WTC11 (cell line): ENCODE results near the gene PRDM1. TPM values are rescaled to one million over a fixed set of nuclear protein-coding genes. Genes with fewer than 3 reads are reported as not detected.

ENCODE experiments used
- ATAC-seq: fragments of 200-7000 bp; cut with Tn5 transposase; 2 replicates; pipeline ENCODE4 v1.10.0; 2021; ENCODE audit warnings: mild to moderate bottlenecking, moderate library complexity
- CTCF ChIA-PET: fragments of 300-600 bp; sonication (Branson Sonifier 250); formaldehyde crosslinking; loops from one replicate; lab custom pipeline; 2021; ENCODE audit warnings: antibody characterized with exemption; lab: Charles Lee
- POLR2A ChIA-PET: fragments of 350-600 bp; sonication (Branson Sonifier 250); formaldehyde crosslinking; loops from one replicate; lab custom pipeline; 2021; ENCODE audit warnings: antibody characterized with exemption; lab: Charles Lee
- DNase-seq: peaks from one replicate; pipeline ENCODE4 v3.0.0; 2021; ENCODE audit warnings: low spot score
- H3K27ac Mint-ChIP-seq: 2 replicates; pipeline ENCODE4 v1.8.0; 2021; ENCODE audit warnings: mixed read lengths
- H3K27me3 Mint-ChIP-seq: 2 replicates; pipeline ENCODE4 v1.8.0; 2021; ENCODE audit warnings: low read depth, mild to moderate bottlenecking, moderate library complexity, mixed read lengths
- H3K36me3 Mint-ChIP-seq: 2 replicates; pipeline ENCODE4 v1.8.0; 2021; ENCODE audit warnings: mixed read lengths
- H3K4me1 Mint-ChIP-seq: 2 replicates; pipeline ENCODE4 v1.8.0; 2022; ENCODE audit warnings: mixed read lengths
- H3K4me3 Mint-ChIP-seq: 2 replicates; pipeline ENCODE4 v1.8.0; 2021; ENCODE audit warnings: mild to moderate bottlenecking, moderate library complexity, mixed read lengths
- H3K9me3 Mint-ChIP-seq: 2 replicates; pipeline ENCODE4 v1.8.0; 2021; ENCODE audit warnings: mixed read lengths
- AFF4 ChIP-seq: sonication (generic); formaldehyde crosslinking; IDR thresholded peaks from 2 replicates; pipeline ENCODE4 v1.8.1; 2023; ENCODE audit warnings: mild to moderate bottlenecking, missing genetic modification reagents, borderline replicate concordance
- CDX4 ChIP-seq: fragments of 250-450 bp; sonication (Bioruptor Pico); IDR thresholded peaks from 2 replicates; pipeline ENCODE4 v1.9.0; 2021; ENCODE audit warnings: moderate library complexity, mild to moderate bottlenecking, inconsistent platforms, borderline replicate concordance
- CREM ChIP-seq: sonication (generic); formaldehyde crosslinking; IDR thresholded peaks from 2 replicates; pipeline ENCODE4 v1.8.1; 2022; ENCODE audit warnings: mild to moderate bottlenecking, missing genetic modification reagents, moderate library complexity
- E2F4 ChIP-seq: sonication (generic); formaldehyde crosslinking; IDR thresholded peaks from 2 replicates; pipeline ENCODE4 v1.8.1; 2022; ENCODE audit warnings: low read depth, mild to moderate bottlenecking, moderate library complexity, missing genetic modification reagents, borderline replicate concordance
- E2F5 ChIP-seq: sonication (generic); formaldehyde crosslinking; IDR thresholded peaks from 2 replicates; pipeline ENCODE4 v1.8.1; 2022; ENCODE audit warnings: mild to moderate bottlenecking, moderate library complexity, missing genetic modification reagents
- ELF4 ChIP-seq: sonication (generic); formaldehyde crosslinking; IDR thresholded peaks from 2 replicates; pipeline ENCODE4 v1.8.1; 2022; ENCODE audit warnings: low read depth, mild to moderate bottlenecking, moderate library complexity, missing genetic modification reagents
- ERG ChIP-seq: fragments of 250-450 bp; sonication (Bioruptor Pico); IDR thresholded peaks from 2 replicates; pipeline ENCODE4 v1.8.0; 2021; ENCODE audit warnings: mild to moderate bottlenecking
- FOXJ3 ChIP-seq: sonication (generic); formaldehyde crosslinking; IDR thresholded peaks from 2 replicates; pipeline ENCODE4 v1.9.0; 2021; ENCODE audit warnings: missing genetic modification reagents, mild to moderate bottlenecking, borderline replicate concordance
- GTF2I ChIP-seq: fragments of 250-450 bp; sonication (Bioruptor Pico); conservative IDR thresholded peaks from 2 replicates; pipeline ENCODE4 v1.4.0; 2021; ENCODE audit warnings: mild to moderate bottlenecking
- NR2C2 ChIP-seq: sonication (generic); formaldehyde crosslinking; IDR thresholded peaks from 2 replicates; pipeline ENCODE4 v1.8.0; 2022; ENCODE audit warnings: mild to moderate bottlenecking, missing genetic modification reagents
- OVOL2 ChIP-seq: fragments of 250-450 bp; sonication (Bioruptor Pico); IDR thresholded peaks from 2 replicates; pipeline ENCODE4 v1.9.0; 2021; ENCODE audit warnings: mild to moderate bottlenecking, borderline replicate concordance
- PRRX2 ChIP-seq: fragments of 250-450 bp; sonication (Bioruptor Pico); IDR thresholded peaks from 2 replicates; pipeline ENCODE4 v1.8.0; 2021; ENCODE audit warnings: mild to moderate bottlenecking
- RORB ChIP-seq: fragments of 250-450 bp; sonication (Bioruptor Pico); IDR thresholded peaks from 2 replicates; pipeline ENCODE4 v1.9.0; 2021; ENCODE audit warnings: mild to moderate bottlenecking
- SOX15 ChIP-seq: fragments of 250-450 bp; sonication (Bioruptor Pico); IDR thresholded peaks from 2 replicates; pipeline ENCODE4 v1.9.0; 2021; ENCODE audit warnings: mild to moderate bottlenecking
- STAT6 ChIP-seq: sonication (generic); formaldehyde crosslinking; conservative IDR thresholded peaks from 2 replicates; pipeline ENCODE4 v1.8.1; 2023; ENCODE audit warnings: mild to moderate bottlenecking, low read depth, missing genetic modification reagents, moderate library complexity
- TCF7 ChIP-seq: sonication (generic); formaldehyde crosslinking; IDR thresholded peaks from 2 replicates; pipeline ENCODE4 v1.8.0; 2022; ENCODE audit warnings: mild to moderate bottlenecking, low read depth, missing genetic modification reagents, moderate library complexity
- ZNF219 ChIP-seq: sonication (generic); formaldehyde crosslinking; IDR thresholded peaks from 2 replicates; pipeline ENCODE4 v1.8.0; 2023; ENCODE audit warnings: missing genetic modification reagents, mild to moderate bottlenecking, borderline replicate concordance
- ZNF416 ChIP-seq: fragments of 250-450 bp; sonication (Bioruptor Pico); IDR thresholded peaks from 2 replicates; pipeline ENCODE4 v1.9.0; 2021; ENCODE audit warnings: mild to moderate bottlenecking, inconsistent platforms
- ZNF423 ChIP-seq: fragments of 250-450 bp; sonication (Bioruptor Pico); IDR thresholded peaks from 2 replicates; pipeline ENCODE4 v2.1.2; 2022; ENCODE audit warnings: mild to moderate bottlenecking, moderate library complexity
- ZNF671 ChIP-seq: fragments of 250-450 bp; sonication (Bioruptor Pico); IDR thresholded peaks from 2 replicates; pipeline ENCODE4 v1.8.0; 2021; ENCODE audit warnings: mild to moderate bottlenecking
- total RNA-seq: library from RNA; stranded (reverse); gene quantifications from 3 replicates; pipeline ENCODE4 v1.2.3, GENCODE V29; 2021

The PRDM1 gene
- total RNA-seq, 1 experiment from 2014 or later: 1.8 TPM

- TF ChIP-seq E2F4 (CRISPR knock-in tag) (no peak), TCF7 (CRISPR knock-in tag) (no peak), RORB (CRISPR knock-in tag) (no peak), ZNF423 (no peak), NR2C2 (CRISPR knock-in tag) (no peak), CREM (CRISPR knock-in tag) (no peak), ZNF671 (CRISPR knock-in tag) (no peak), AFF4 (CRISPR knock-in tag) (no peak)
- no peaks in the 10 kb centered on the region for H3K27me3 Mint-ChIP-seq
- peaks cover 29% of the 10 kb centered on the region for H3K4me1 Mint-ChIP-seq
- peaks cover 3% of the 10 kb centered on the region for H3K9me3 Mint-ChIP-seq
- no peak overlapping the region for H3K4me3 Mint-ChIP-seq
- no peak for DNase-seq
- no peaks in the 10 kb centered on the region for H3K36me3 Mint-ChIP-seq
- ChIA-PET CTCF (interaction anchor here (0.9 kb wide), 1 partner anchor 11 kb away, joined by 4 read pairs; no protein-coding TSS in a partner anchor), POLR2A (no interaction called here)
- H3K27ac Mint-ChIP-seq: no peak overlapping the region
- ATAC-seq: no peak; the same call in 1 of the 2 replicates
Measured at GRCh38 chr6:106143665-106144064, 57.5 kb downstream of the PRDM1 start.

GRCh38 chr6:106145144-106145543 lies 59.0 kb downstream of the PRDM1 start:
- ChIA-PET POLR2A (no interaction called here), CTCF (no interaction called here)
- no peaks in the 10 kb centered on the region; the same call in 1 of the 2 replicates for H3K27me3 Mint-ChIP-seq

GRCh38 chr6:106145741-106146227 lies 59.6 kb downstream of the PRDM1 start:
- CTCF ChIA-PET: interaction anchor here (1.1 kb wide), 1 partner anchor 9 kb away, joined by 3 read pairs; no protein-coding TSS in a partner anchor
- Mint-ChIP-seq H3K9me3 (no peaks in the 10 kb centered on the region), H3K27me3 (no peaks in the 10 kb centered on the region; the same call in 1 of the 2 replicates), H3K4me3 (no peak overlapping the region), H3K4me1 (peaks cover 29% of the 10 kb centered on the region), H3K36me3 (no peaks in the 10 kb centered on the region), H3K27ac (no peak overlapping the region)
- POLR2A ChIA-PET: no interaction called here
- ATAC-seq: peak; percentile 68
- DNase-seq: no peak
- no peak for TF ChIP-seq ZNF416 (CRISPR knock-in tag)
- TF ChIP-seq E2F5 (CRISPR knock-in tag): no peak
- no peak for TF ChIP-seq CDX4 (CRISPR knock-in tag)
- TF ChIP-seq OVOL2 (CRISPR knock-in tag): no peak
- no peak for TF ChIP-seq PRRX2 (CRISPR knock-in tag)
- TF ChIP-seq FOXJ3 (CRISPR knock-in tag): no peak
- no peak for TF ChIP-seq ELF4 (CRISPR knock-in tag)
- TF ChIP-seq GTF2I (CRISPR knock-in tag): no peak
- no peak for TF ChIP-seq ERG (CRISPR knock-in tag)
- no peak for TF ChIP-seq ZNF219 (CRISPR knock-in tag)

More at GRCh38 chr6:106145144-106145543, 59.0 kb downstream of the PRDM1 start:
- peaks cover 29% of the 10 kb centered on the region for H3K4me1 Mint-ChIP-seq
- no peaks in the 10 kb centered on the region for H3K36me3 Mint-ChIP-seq
- peaks cover 3% of the 10 kb centered on the region for H3K9me3 Mint-ChIP-seq
- H3K4me3 Mint-ChIP-seq: no peak overlapping the region
- no peak for TF ChIP-seq STAT6 (CRISPR knock-in tag)
- TF ChIP-seq SOX15: no peak
- DNase-seq (no peak), ATAC-seq (no peak)
- no peak overlapping the region for H3K27ac Mint-ChIP-seq
